SU-DHL-6 (cell line): Measurements from ENCODE around the gene GPR108.
A peak's percentile ranks its signal among the peaks of the same experiment; 100 is the strongest.

ENCODE experiments used
- H2AFZ ChIP-seq: fragments of 200-600 bp; sonication (generic); 2 replicates; pipeline ENCODE4 v1.6.1; 2014; ENCODE audit warnings: low read depth, mild to moderate bottlenecking, moderate library complexity, mixed read lengths, antibody characterized with exemption, low read length; ENCODE audit not compliant: severe bottlenecking
- H3F3A ChIP-seq: fragments of 200-600 bp; shearing (Covaris generic); 2 replicates; pipeline ENCODE4 v1.6.0; 2016; ENCODE audit warnings: antibody characterized with exemption, mild to moderate bottlenecking; ENCODE audit not compliant: insufficient read depth
- H3K27ac ChIP-seq: fragments of 200-600 bp; sonication (generic); 2 replicates; pipeline ENCODE4 v1.5.1; 2016; ENCODE audit warnings: low read depth, mild to moderate bottlenecking, low read length, moderate library complexity, mixed read lengths
- H3K27me3 ChIP-seq: fragments of 200-600 bp; sonication (generic), shearing (Covaris generic); 2 replicates; pipeline ENCODE4 v1.6.0; 2014; ENCODE audit warnings: mild to moderate bottlenecking, low read length
- H3K36me3 ChIP-seq: fragments of 200-600 bp; sonication (generic); 2 replicates; pipeline ENCODE4 v1.6.1; 2014; ENCODE audit warnings: mild to moderate bottlenecking, low read length, mixed read lengths
- H3K4me2 ChIP-seq: fragments of 300-600, 200-600 bp; shearing (Covaris generic), sonication (generic); 2 replicates; pipeline ENCODE4 v1.6.0; 2014; ENCODE audit warnings: low read length, low read depth, mild to moderate bottlenecking; ENCODE audit not compliant: poor library complexity, severe bottlenecking
- H3K4me3 ChIP-seq: fragments of 200-600 bp; sonication (generic); 2 replicates; pipeline ENCODE4 v1.5.1; 2014; ENCODE audit warnings: antibody characterized with exemption, low read length, mild to moderate bottlenecking, mixed read lengths; ENCODE audit not compliant: insufficient read depth, poor library complexity, severe bottlenecking
- H3K79me2 ChIP-seq: fragments of 200-600 bp; sonication (generic); 2 replicates; pipeline ENCODE4 v1.6.1; 2014; ENCODE audit warnings: mild to moderate bottlenecking, low read length, moderate library complexity; ENCODE audit not compliant: insufficient read depth
- H3K9ac ChIP-seq: fragments of 200-600 bp; sonication (generic); 2 replicates; pipeline ENCODE4 v1.7.0; 2014; ENCODE audit warnings: mild to moderate bottlenecking, low read length
- H3K9me2 ChIP-seq: fragments of 200-600 bp; sonication (generic); replicated peaks from 2 replicates; pipeline ENCODE4 v1.6.1; 2014; ENCODE audit warnings: low read length; ENCODE audit not compliant: insufficient read depth
- H3K9me3 ChIP-seq: fragments of 200-600 bp; sonication (generic); 2 replicates; pipeline ENCODE4 v1.6.1; 2014; ENCODE audit warnings: low read length, mixed read lengths; ENCODE audit not compliant: insufficient read depth
- H4K20me1 ChIP-seq: fragments of 200-600 bp; sonication (generic); 2 replicates; pipeline ENCODE4 v1.6.1; 2014; ENCODE audit warnings: low read depth, mild to moderate bottlenecking, antibody characterized with exemption, low read length, moderate library complexity, mixed read lengths
- EZH2phosphoT487 ChIP-seq: fragments of 200-600 bp; sonication (generic), shearing (Covaris generic); conservative IDR thresholded peaks from 2 replicates; pipeline ENCODE4 v1.6.1; 2018; ENCODE audit warnings: mild to moderate bottlenecking, antibody characterized with exemption, low read length, moderate library complexity, mixed read lengths
- TF ChIP-seq, protein P1 (sequence below): fragments of 200-600 bp; sonication (generic); IDR thresholded peaks from one replicate; pipeline ENCODE4 v1.5.1; 2017; ENCODE audit warnings: antibody characterized with exemption, mild to moderate bottlenecking, low read length, moderate library complexity; ENCODE audit not compliant: insufficient read depth, poor library complexity, severe bottlenecking

Gene GPR108

GRCh38 chr19:6737284-6737872 lies at the start of gene GPR108:
TSS of gene GPR108 (minus strand) at chr19:6737580. CDS start at chr19:6737576, 4 bp downstream.
- peak within 1 kb of the TSS; percentile 67 for H2AFZ ChIP-seq
- peak within 1 kb of the TSS; percentile 85 for H3K9ac ChIP-seq
- H4K20me1 ChIP-seq, result no peaks in the 10 kb centered on the region
- H3K27me3 ChIP-seq, result no peaks in the 10 kb centered on the region
- no peaks in the 10 kb centered on the region for H3K9me2 ChIP-seq
- peaks cover 27% of the 10 kb centered on the region for H3F3A ChIP-seq
- peaks cover 5% of the 10 kb centered on the region; the same call in 1 of the 2 replicates for H3K79me2 ChIP-seq
- H3K4me2 ChIP-seq, result peak within 1 kb of the TSS; percentile 85
- H3K4me3 ChIP-seq, result peak within 1 kb of the TSS; percentile 73
- TF ChIP-seq, protein P1, sequence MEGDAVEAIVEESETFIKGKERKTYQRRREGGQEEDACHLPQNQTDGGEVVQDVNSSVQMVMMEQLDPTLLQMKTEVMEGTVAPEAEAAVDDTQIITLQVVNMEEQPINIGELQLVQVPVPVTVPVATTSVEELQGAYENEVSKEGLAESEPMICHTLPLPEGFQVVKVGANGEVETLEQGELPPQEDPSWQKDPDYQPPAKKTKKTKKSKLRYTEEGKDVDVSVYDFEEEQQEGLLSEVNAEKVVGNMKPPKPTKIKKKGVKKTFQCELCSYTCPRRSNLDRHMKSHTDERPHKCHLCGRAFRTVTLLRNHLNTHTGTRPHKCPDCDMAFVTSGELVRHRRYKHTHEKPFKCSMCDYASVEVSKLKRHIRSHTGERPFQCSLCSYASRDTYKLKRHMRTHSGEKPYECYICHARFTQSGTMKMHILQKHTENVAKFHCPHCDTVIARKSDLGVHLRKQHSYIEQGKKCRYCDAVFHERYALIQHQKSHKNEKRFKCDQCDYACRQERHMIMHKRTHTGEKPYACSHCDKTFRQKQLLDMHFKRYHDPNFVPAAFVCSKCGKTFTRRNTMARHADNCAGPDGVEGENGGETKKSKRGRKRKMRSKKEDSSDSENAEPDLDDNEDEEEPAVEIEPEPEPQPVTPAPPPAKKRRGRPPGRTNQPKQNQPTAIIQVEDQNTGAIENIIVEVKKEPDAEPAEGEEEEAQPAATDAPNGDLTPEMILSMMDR, result no peak
- no peak for TF ChIP-seq EZH2phosphoT487
- H3K27ac ChIP-seq, result peak within 1 kb of the TSS; percentile 78
- H3K36me3 ChIP-seq, result no peaks in the 10 kb centered on the region
- H3K9me3 ChIP-seq, result no peaks in the 10 kb centered on the region

DNA sequence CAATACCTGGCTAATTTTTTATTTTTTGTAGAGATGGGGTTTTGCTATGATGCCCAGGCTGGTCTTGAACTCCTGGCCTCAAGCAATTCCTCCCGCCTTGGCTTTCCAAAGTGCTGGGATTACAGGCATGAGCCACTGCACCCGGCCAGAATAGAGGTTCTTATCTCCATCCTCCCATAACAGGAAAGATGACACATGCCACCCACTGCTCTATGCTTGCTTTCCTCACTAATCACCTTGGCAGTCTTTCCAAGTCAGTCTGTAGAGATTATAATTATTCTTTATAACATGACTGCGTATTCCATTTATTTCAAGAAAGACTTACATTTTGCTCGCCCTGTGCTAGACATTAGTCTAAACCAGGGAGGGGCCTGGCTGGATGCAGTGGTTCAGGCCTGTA lies 41.8 kb upstream of the GPR108 start:
- Histone ChIP-seq H3K9ac (no peak overlapping the region), H3K4me3 (no peak overlapping the region), H3K9me3 (no peaks in the 10 kb centered on the region), H3K4me2 (no peak overlapping the region), H3F3A (peaks cover 7% of the 10 kb centered on the region; the same call in 1 of the 2 replicates), H3K27ac (no peak overlapping the region), H3K79me2 (peaks cover 94% of the 10 kb centered on the region), H3K36me3 (no peaks in the 10 kb centered on the region), H3K27me3 (no peaks in the 10 kb centered on the region), H2AFZ (no peak overlapping the region), H3K9me2 (no peaks in the 10 kb centered on the region), H4K20me1 (peaks cover 3% of the 10 kb centered on the region; the same call in 1 of the 2 replicates)
- TF ChIP-seq, protein P1, result no peak
- no peak for TF ChIP-seq EZH2phosphoT487

DNA sequence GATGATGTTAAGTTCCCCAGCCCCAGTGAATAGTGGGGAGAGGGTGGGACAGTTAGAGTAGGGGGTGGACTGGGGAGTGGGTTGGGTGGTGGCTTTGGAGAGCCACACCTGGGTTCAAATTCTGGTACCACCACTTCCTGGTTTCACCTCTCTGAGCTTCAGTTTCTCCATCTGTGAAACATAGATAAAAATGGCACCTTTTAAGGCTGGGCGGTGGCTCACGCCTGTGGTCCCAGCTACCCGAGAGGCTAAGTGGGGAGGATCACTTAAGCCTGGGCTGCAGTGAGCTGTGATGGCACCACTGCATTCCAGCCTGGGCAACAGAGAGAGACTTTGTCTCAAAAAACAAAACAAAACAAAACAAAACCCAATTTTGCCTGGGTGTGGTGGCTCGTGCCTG lies 41.0 kb upstream of the GPR108 start:
- Histone ChIP-seq H2AFZ (no peak overlapping the region), H3K9ac (no peak overlapping the region), H3K36me3 (no peaks in the 10 kb centered on the region), H3K79me2 (peaks cover 93% of the 10 kb centered on the region), H3K9me2 (no peaks in the 10 kb centered on the region), H3K27ac (no peak overlapping the region), H3K27me3 (no peaks in the 10 kb centered on the region), H3F3A (peaks cover 8% of the 10 kb centered on the region; the same call in 1 of the 2 replicates), H3K9me3 (no peaks in the 10 kb centered on the region), H3K4me2 (no peak overlapping the region), H3K4me3 (no peak overlapping the region), H4K20me1 (peaks cover 3% of the 10 kb centered on the region; the same call in 1 of the 2 replicates)
- TF ChIP-seq, protein P1, result no peak
- TF ChIP-seq EZH2phosphoT487, result no peak
